Cardiac muscle cell (in vitro differentiated cells and primary cell): Measurements from ENCODE around the gene LTC4S. TPM values are rescaled to one million over a fixed set of nuclear protein-coding genes. Genes with fewer than 3 reads are reported as not detected.
"Not testable (repeated sequence)": the region's sequence is repeated elsewhere in the genome, so short reads cannot be mapped to it uniquely, and the experiment has no call there.

ENCODE experiments used
- DNase-seq, 2 donors: peaks; one replicate each; pipeline versions ENCODE4 v3.0.0 to v3.0.0-alpha.2; 2010 to 2017; ENCODE audit warnings: low read depth in 1 of 2, low spot score in 1 of 2
- H3K27ac ChIP-seq: fragments of 200-600 bp; sonication (generic); 2 replicates; pipeline ENCODE4 v1.5.1; 2016
- H3K27me3 ChIP-seq: fragments of 200-600 bp; sonication (generic); 2 replicates; pipeline ENCODE4 v1.6.0; 2016; ENCODE audit warnings: control low read depth
- H3K36me3 ChIP-seq: fragments of 200-600 bp; sonication (generic); 2 replicates; pipeline ENCODE4 v1.5.1; 2016; ENCODE audit warnings: control low read depth
- H3K4me1 ChIP-seq: fragments of 200-600 bp; sonication (generic); 2 replicates; pipeline ENCODE4 v1.8.1; 2017; ENCODE audit warnings: low read depth, mild to moderate bottlenecking, mixed run types
- H3K4me3 ChIP-seq: fragments of 200-600 bp; sonication (generic); 2 replicates; pipeline ENCODE4 v1.5.1; 2016; ENCODE audit warnings: mild to moderate bottlenecking
- H3K9me3 ChIP-seq: fragments of 200-600 bp; sonication (generic); 2 replicates; pipeline ENCODE4 v1.5.1; 2017; ENCODE audit warnings: low read depth, mild to moderate bottlenecking, control low read depth
- CTCF ChIP-seq: IDR thresholded peaks from 2 replicates; pipeline ENCODE4 v1.5.1; 2012; ENCODE audit warnings: low read depth, mild to moderate bottlenecking, low read length
- polyA plus RNA-seq: library from polyadenylated mRNA; unstranded; fragments of >200 nt; fragmentation: Nextera tagmentation; extraction: Ambion mirVana; gene quantifications from 2 replicates; pipeline ENCODE4 v1.2.1, GENCODE V29; 2016
- total RNA-seq: library from RNA; depleted of rRNA; stranded (reverse); fragments of >200 nt; gene quantifications from 2 replicates; pipeline ENCODE4 v1.2.3, GENCODE V29; 2016

Gene LTC4S
- total and polyA plus RNA-seq, 2 experiments from 2014 or later: 5.3 to 14.0 TPM

DNA sequence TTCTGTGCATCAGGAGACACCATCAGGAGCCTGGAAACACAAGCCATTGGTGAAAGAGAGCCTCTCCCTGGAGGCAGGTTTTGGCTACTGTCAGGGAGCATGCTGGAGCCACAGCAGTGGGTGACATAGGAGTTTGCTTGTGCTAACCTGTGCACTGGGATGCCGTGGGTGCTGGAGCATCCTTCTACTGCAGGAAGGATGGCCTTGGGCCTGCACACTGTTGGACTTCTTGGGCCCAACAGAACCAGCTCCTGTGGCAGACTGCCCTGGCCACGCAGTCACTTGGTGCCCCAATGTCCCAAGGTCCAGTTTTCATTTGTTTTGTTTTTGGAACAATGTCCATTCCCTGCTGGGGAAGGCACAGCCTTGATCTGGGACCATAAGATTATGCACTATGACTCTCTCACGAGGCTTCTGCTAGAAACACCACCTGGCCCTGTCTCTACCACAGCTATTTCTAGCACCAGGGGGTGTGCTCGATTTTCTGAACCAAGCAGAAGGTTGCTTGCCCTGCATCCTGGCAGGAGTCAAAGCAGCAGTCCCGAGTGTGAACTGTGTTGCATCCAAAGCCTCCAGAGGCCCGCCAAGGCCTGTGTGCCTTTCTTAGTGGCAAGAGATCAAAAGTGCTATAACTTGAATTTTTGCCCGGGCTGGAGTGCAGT is 5.5 kb upstream of the LTC4S start:
- H3K4me3 ChIP-seq: no peak overlapping the region
- no peaks in the 10 kb centered on the region for H3K9me3 ChIP-seq
- no peak overlapping the region for H3K27ac ChIP-seq
- TF ChIP-seq CTCF: no peak
- no peak for DNase-seq
- no peaks in the 10 kb centered on the region for H3K36me3 ChIP-seq
- H3K4me1 ChIP-seq: no peaks in the 10 kb centered on the region
- H3K27me3 ChIP-seq: no peaks in the 10 kb centered on the region

GRCh38 chr5:179789278-179789677 is 4.5 kb upstream of the LTC4S start:
- H3K27me3 ChIP-seq, H3K27ac ChIP-seq, DNase-seq, H3K4me1 ChIP-seq, H3K36me3 ChIP-seq, H3K4me3 ChIP-seq, H3K9me3 ChIP-seq: not testable (repeated sequence)

GRCh38 chr5:179791881-179792611 is 1.7 kb upstream of the LTC4S start:
- Histone ChIP-seq H3K27ac (no peak overlapping the region), H3K27me3 (no peaks in the 10 kb centered on the region), H3K4me1 (no peaks in the 10 kb centered on the region), H3K9me3 (no peaks in the 10 kb centered on the region), H3K4me3 (no peak overlapping the region), H3K36me3 (no peaks in the 10 kb centered on the region)
- no peak for TF ChIP-seq CTCF
- DNase-seq: no peak

DNA sequence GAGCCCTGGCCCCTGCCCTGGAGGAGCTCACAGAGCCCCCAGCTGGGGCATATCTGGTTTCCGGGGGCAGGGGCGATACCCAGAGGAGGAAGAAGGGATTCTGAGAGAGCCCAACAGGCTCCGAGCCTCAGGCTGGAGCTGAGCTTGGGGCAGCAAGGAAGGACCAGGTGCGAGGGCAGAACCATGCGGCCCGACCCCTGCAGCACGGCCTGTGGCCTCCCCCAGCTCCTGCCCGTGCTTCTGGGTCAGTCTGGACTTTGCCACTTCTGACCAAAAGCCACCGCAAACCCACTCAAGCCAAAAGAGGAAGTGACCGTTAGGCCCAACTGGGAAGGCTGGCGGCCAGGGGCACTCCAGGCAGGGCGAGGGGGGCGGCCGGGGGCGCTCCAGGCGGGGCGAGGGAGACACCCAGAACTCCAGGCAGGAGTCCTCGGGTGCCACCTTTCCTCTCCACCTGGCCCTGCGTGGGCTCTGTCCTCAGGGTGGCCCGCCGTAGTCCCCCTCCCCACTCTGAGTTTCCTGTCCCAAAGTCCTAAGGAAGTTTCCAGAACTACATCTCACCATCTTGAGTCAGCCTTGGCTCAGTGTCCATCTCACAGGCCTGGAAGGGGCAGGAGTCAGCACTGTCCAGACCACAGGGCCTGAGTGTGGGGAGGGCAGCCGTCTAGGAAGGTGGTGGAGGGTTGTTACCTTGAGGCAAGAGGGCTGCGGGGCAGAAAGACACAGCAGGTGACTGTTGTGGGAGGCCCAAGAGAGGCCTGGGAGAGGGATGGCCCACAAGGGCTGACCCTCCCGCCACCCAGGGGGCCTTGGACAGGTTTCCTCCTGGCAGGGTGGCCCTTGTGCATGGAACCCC is 946 bp upstream of the LTC4S start:
- no peaks in the 10 kb centered on the region for H3K9me3 ChIP-seq
- H3K36me3 ChIP-seq: no peaks in the 10 kb centered on the region
- no peak overlapping the region for H3K4me3 ChIP-seq
- no peaks in the 10 kb centered on the region for H3K4me1 ChIP-seq
- no peaks in the 10 kb centered on the region for H3K27me3 ChIP-seq
- DNase-seq: no peak
- H3K27ac ChIP-seq: no peak overlapping the region
- TF ChIP-seq CTCF: no peak

- Histone ChIP-seq H3K4me1 (no peaks in the 10 kb centered on the region), H3K9me3 (no peaks in the 10 kb centered on the region), H3K36me3 (peaks cover 6% of the 10 kb centered on the region), H3K27ac (no peak overlapping the region), H3K4me3 (no peak overlapping the region), H3K27me3 (no peaks in the 10 kb centered on the region)
- no peak for DNase-seq
- TF ChIP-seq CTCF: no peak
These were observed 385 bp downstream of the LTC4S start for GRCh38 chr5:179794171-179794570.

- Histone ChIP-seq H3K27me3 (no peaks in the 10 kb centered on the region), H3K9me3 (no peaks in the 10 kb centered on the region), H3K36me3 (peaks cover 7% of the 10 kb centered on the region), H3K4me3 (no peak overlapping the region), H3K4me1 (no peaks in the 10 kb centered on the region), H3K27ac (no peak overlapping the region)
- TF ChIP-seq CTCF: no peak
- DNase-seq: no peak
These were observed 789 bp downstream of the LTC4S start for GRCh38 chr5:179794575-179794974.
